ENCODE measurements around the gene FCGBP.

DNA sequence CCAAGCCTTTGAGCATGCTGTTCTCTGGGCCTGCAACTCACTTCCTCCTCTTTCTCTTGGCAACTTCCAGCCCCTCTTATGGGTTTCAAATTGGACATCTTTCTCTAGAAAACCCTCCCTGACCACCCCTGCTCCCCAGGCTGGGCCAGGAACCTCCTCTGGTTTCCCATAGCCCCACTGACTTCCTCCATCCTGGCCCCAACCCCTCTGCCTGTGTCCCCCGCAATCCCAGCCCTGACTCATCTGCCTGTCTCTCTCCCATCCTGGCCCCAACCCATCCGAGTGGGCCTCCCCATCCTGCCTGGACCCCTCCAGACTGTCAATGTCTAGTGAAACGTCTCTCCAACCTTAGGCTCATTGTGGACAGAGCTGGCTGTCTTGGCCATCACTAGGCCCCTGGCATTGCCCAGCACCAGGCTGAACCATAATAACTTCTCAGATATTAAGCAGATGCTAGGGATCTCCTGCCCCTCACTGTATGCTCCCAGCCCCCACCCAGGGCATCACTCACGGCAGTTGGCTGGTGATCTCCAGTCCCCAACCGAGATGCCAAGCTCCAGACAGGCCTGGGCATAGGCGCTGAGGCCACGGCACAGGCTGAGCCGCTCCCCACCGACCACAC is 16.8 kb downstream of the FCGBP start:
- no peak for TF ChIP-seq EP300 (IDR thresholded peaks at IDR 0.05)
- TF ChIP-seq, protein P1, sequence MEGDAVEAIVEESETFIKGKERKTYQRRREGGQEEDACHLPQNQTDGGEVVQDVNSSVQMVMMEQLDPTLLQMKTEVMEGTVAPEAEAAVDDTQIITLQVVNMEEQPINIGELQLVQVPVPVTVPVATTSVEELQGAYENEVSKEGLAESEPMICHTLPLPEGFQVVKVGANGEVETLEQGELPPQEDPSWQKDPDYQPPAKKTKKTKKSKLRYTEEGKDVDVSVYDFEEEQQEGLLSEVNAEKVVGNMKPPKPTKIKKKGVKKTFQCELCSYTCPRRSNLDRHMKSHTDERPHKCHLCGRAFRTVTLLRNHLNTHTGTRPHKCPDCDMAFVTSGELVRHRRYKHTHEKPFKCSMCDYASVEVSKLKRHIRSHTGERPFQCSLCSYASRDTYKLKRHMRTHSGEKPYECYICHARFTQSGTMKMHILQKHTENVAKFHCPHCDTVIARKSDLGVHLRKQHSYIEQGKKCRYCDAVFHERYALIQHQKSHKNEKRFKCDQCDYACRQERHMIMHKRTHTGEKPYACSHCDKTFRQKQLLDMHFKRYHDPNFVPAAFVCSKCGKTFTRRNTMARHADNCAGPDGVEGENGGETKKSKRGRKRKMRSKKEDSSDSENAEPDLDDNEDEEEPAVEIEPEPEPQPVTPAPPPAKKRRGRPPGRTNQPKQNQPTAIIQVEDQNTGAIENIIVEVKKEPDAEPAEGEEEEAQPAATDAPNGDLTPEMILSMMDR (IDR thresholded peaks at IDR 0.05) = no peak
- TF ChIP-seq POLR2A (IDR thresholded peaks at IDR 0.05) = no peak
